Endothelial cell of umbilical vein (primary cell): ENCODE data around the gene RMRP.

Experiments used
- EZH2 ChIP-seq: IDR thresholded peaks from 2 replicates; pipeline ENCODE4 v1.6.1; 2012; ENCODE audit warnings: borderline replicate concordance, low read depth, mild to moderate bottlenecking, moderate library complexity, low read length, inconsistent platforms; ENCODE audit not compliant: severe bottlenecking
- FOS ChIP-seq: IDR thresholded peaks from 2 replicates; pipeline ENCODE4 v1.6.1; 2011; ENCODE audit warnings: mild to moderate bottlenecking, low read length, moderate library complexity, borderline replicate concordance; ENCODE audit not compliant: insufficient read depth
- JUN ChIP-seq: IDR thresholded peaks from 2 replicates; pipeline ENCODE4 v1.6.1; 2011; ENCODE audit warnings: borderline replicate concordance, low read depth; ENCODE audit not compliant: insufficient read length, insufficient read depth
- POLR2A ChIP-seq: IDR thresholded peaks from 2 replicates; pipeline ENCODE4 v1.6.1; 2012; ENCODE audit warnings: low read depth, mild to moderate bottlenecking, control low read depth, low read length
- POLR2AphosphoS5 ChIP-seq: IDR thresholded peaks from 2 replicates; pipeline ENCODE4 v1.6.1; 2012; ENCODE audit warnings: low read depth, mild to moderate bottlenecking, control low read depth, low read length, moderate library complexity; ENCODE audit not compliant: insufficient read depth
- TF ChIP-seq, protein P1 (sequence below), 2 donors: IDR thresholded peaks; 1 replicate in 1 of 2; 2 replicates in 1 of 2; pipeline ENCODE4 v1.5.1; 2011; ENCODE audit warnings: low read length in 2 of 2, mild to moderate bottlenecking in 2 of 2, moderate library complexity in 2 of 2, control low read depth in 1 of 2, inconsistent platforms in 1 of 2, low read depth in 1 of 2; ENCODE audit not compliant: insufficient read depth in 1 of 2; ENCODE audit errors: extremely low read depth in 1 of 2
- TF ChIP-seq, protein P2 (sequence below): IDR thresholded peaks from 2 replicates; pipeline ENCODE4 v1.6.1; 2011; ENCODE audit not compliant: insufficient read depth, insufficient read length

DNA sequence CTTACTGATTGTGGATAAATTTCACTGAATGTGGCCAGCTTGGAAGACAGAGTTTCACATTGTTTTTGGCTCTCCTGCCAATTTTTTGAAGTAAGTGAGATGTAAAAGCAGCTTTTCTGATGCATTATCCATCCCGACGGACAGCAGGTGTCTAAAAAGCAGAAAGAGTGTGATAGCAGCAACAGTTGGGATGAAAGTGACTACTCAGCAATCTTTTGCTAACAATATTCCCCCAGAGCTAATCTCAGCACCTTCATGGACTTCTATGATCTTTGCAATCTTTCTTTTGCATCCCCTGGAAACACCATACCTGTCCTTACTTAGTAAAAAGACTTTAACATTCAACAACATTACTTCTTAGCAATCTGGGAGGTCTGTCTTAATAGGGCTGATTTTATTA, 45.0 kb downstream of the RMRP start:
- no peak for TF ChIP-seq POLR2A
- TF ChIP-seq, protein P1, sequence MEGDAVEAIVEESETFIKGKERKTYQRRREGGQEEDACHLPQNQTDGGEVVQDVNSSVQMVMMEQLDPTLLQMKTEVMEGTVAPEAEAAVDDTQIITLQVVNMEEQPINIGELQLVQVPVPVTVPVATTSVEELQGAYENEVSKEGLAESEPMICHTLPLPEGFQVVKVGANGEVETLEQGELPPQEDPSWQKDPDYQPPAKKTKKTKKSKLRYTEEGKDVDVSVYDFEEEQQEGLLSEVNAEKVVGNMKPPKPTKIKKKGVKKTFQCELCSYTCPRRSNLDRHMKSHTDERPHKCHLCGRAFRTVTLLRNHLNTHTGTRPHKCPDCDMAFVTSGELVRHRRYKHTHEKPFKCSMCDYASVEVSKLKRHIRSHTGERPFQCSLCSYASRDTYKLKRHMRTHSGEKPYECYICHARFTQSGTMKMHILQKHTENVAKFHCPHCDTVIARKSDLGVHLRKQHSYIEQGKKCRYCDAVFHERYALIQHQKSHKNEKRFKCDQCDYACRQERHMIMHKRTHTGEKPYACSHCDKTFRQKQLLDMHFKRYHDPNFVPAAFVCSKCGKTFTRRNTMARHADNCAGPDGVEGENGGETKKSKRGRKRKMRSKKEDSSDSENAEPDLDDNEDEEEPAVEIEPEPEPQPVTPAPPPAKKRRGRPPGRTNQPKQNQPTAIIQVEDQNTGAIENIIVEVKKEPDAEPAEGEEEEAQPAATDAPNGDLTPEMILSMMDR (IDR thresholded peaks at IDR 0.05; ENCODE audit: extremely low read depth in 1 of 2, insufficient read depth in 1 of 2, low read depth in 1 of 2, low read length in 2 of 2), result no peak
- no peak for TF ChIP-seq POLR2AphosphoS5
- TF ChIP-seq JUN, result no peak
- no peak for TF ChIP-seq EZH2
- TF ChIP-seq, protein P2, sequence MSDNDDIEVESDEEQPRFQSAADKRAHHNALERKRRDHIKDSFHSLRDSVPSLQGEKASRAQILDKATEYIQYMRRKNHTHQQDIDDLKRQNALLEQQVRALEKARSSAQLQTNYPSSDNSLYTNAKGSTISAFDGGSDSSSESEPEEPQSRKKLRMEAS, result no peak
- no peak for TF ChIP-seq FOS
